PC-9 (cell line): ENCODE results near the gene LYZL2. TPM values are rescaled to one million over a fixed set of nuclear protein-coding genes. Genes with fewer than 3 reads are reported as not detected.
"Not testable (repeated sequence)": the region's sequence is repeated elsewhere in the genome, so short reads cannot be mapped to it uniquely, and the experiment has no call there.

Experiments
- BruUV-seq: library from RNA; stranded (reverse); fragments of 400-500 nt; replicated peaks from 2 replicates; lab custom pipeline; 2021; lab: Mats Ljungman, UMichigan
- CTCF ChIA-PET: fragments of 300-600 bp; sonication (Branson Sonifier 250); formaldehyde crosslinking; loops from one replicate; lab custom pipeline; 2022; ENCODE audit warnings: antibody characterized with exemption; lab: Charles Lee
- POLR2A ChIA-PET: fragments of 300-600 bp; sonication (Branson Sonifier 250); formaldehyde crosslinking; loops from one replicate; lab custom pipeline; 2022; ENCODE audit warnings: antibody characterized with exemption; ENCODE audit not compliant: unreplicated experiment; lab: Charles Lee
- DNase-seq, 2 experiments: peaks; one replicate each; pipeline versions ENCODE4 v3.0.0 to v3.0.0-alpha.2; 2015 to 2022; ENCODE audit warnings: mixed read lengths in 1 of 2
- H2AFZ ChIP-seq: fragments of 200-600 bp; sonication (generic); 2 replicates; pipeline ENCODE4 v1.8.1; 2017; ENCODE audit warnings: antibody characterized with exemption
- H3F3A ChIP-seq: fragments of 200-600 bp; sonication (generic); 2 replicates; pipeline ENCODE4 v1.8.1; 2017; ENCODE audit warnings: antibody characterized with exemption, mild to moderate bottlenecking, low read depth; ENCODE audit not compliant: insufficient read depth
- H3K27ac ChIP-seq: fragments of 200-600 bp; sonication (generic); 2 replicates; pipeline ENCODE4 v1.6.1; 2016; ENCODE audit warnings: mixed run types
- H3K27me3 ChIP-seq: fragments of 200-600 bp; sonication (generic); 2 replicates; pipeline ENCODE4 v1.6.1; 2016; ENCODE audit warnings: low read depth, mixed run types; ENCODE audit not compliant: insufficient read depth
- H3K36me3 ChIP-seq: fragments of 200-600 bp; sonication (generic); 2 replicates; pipeline ENCODE4 v1.6.1; 2016; ENCODE audit warnings: low read depth, mixed run types
- H3K4me1 ChIP-seq: fragments of 200-600 bp; sonication (generic); replicated peaks from 2 replicates; pipeline ENCODE4 v1.6.1; 2016; ENCODE audit warnings: mixed run types; ENCODE audit not compliant: insufficient read depth
- H3K4me2 ChIP-seq: fragments of 200-600 bp; sonication (generic); 2 replicates; pipeline ENCODE4 v1.6.1; 2017; ENCODE audit warnings: mixed run types
- H3K4me3 ChIP-seq: fragments of 200-600 bp; sonication (generic); 2 replicates; pipeline ENCODE4 v1.6.1; 2016; ENCODE audit warnings: mixed run types
- H3K79me2 ChIP-seq: fragments of 200-600 bp; sonication (generic); 2 replicates; pipeline ENCODE4 v1.6.1; 2017; ENCODE audit warnings: low read depth, mixed run types
- H3K9me2 ChIP-seq: fragments of 200-600 bp; sonication (generic); 2 replicates; pipeline ENCODE4 v1.8.1; 2017; ENCODE audit warnings: mild to moderate bottlenecking; ENCODE audit not compliant: insufficient read depth
- H3K9me3 ChIP-seq: fragments of 200-600 bp; sonication (generic); 2 replicates; pipeline ENCODE4 v1.8.1; 2016; ENCODE audit warnings: low read depth; ENCODE audit not compliant: insufficient read depth
- H4K20me1 ChIP-seq: fragments of 200-600 bp; sonication (generic); 2 replicates; pipeline ENCODE4 v1.8.1; 2017; ENCODE audit not compliant: insufficient read depth
- EZH2 ChIP-seq: fragments of 200-600 bp; sonication (generic); IDR thresholded peaks from 2 replicates; pipeline ENCODE4 v1.8.0; 2017; ENCODE audit warnings: antibody characterized with exemption, low read depth
- intact Hi-C: fragments of 100-400 bp; cut with micrococcal nuclease; formaldehyde crosslinking; loops from one replicate; pipeline ENCODE4 v1.10.0; 2022; ENCODE audit not compliant: unreplicated experiment
- total RNA-seq: library from RNA; stranded (reverse); gene quantifications from 2 replicates; pipeline ENCODE4 v1.2.3, GENCODE V29; 2021
- TF ChIP-seq, protein P1 (sequence below): fragments of 200-600 bp; sonication (generic); conservative IDR thresholded peaks from 2 replicates; pipeline ENCODE4 v1.6.1; 2017; ENCODE audit warnings: mixed run types, antibody characterized with exemption, mild to moderate bottlenecking, moderate library complexity

Gene LYZL2
- total RNA-seq, 1 experiment from 2014 or later, result not detected

DNA sequence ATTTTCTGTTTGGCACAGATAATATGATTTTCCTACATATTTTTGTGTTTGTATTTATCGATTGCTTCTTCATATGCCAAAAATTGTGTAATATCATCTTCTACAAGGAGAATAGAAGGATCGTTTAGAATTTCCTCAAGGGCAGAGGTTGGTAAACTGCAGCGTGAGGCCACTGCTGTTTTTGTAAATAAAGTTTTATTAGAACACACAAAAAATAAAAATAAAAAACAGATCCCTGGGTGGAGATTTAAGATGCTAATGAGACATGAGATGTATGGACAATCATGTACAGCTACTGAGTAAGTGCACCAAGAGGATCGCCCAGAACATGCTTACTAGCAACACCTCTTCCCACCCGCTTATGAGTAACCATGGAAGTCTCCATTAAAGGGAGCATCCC, 9.6 kb downstream of the LYZL2 start:
- Histone ChIP-seq H3K4me1 (no peaks in the 10 kb centered on the region), H3K4me3 (no peak overlapping the region), H3K9me2 (no peaks in the 10 kb centered on the region), H3K27ac (no peak overlapping the region), H2AFZ (no peak overlapping the region), H3K4me2 (no peak overlapping the region), H3K36me3 (no peaks in the 10 kb centered on the region), H3K9me3 (no peaks in the 10 kb centered on the region), H3K79me2 (no peaks in the 10 kb centered on the region), H3K27me3 (no peaks in the 10 kb centered on the region), H3F3A (no peaks in the 10 kb centered on the region), H4K20me1 (no peaks in the 10 kb centered on the region)
- ChIA-PET CTCF (no interaction called here), POLR2A (no interaction called here)
- no peak for DNase-seq
- TF ChIP-seq, protein P1, sequence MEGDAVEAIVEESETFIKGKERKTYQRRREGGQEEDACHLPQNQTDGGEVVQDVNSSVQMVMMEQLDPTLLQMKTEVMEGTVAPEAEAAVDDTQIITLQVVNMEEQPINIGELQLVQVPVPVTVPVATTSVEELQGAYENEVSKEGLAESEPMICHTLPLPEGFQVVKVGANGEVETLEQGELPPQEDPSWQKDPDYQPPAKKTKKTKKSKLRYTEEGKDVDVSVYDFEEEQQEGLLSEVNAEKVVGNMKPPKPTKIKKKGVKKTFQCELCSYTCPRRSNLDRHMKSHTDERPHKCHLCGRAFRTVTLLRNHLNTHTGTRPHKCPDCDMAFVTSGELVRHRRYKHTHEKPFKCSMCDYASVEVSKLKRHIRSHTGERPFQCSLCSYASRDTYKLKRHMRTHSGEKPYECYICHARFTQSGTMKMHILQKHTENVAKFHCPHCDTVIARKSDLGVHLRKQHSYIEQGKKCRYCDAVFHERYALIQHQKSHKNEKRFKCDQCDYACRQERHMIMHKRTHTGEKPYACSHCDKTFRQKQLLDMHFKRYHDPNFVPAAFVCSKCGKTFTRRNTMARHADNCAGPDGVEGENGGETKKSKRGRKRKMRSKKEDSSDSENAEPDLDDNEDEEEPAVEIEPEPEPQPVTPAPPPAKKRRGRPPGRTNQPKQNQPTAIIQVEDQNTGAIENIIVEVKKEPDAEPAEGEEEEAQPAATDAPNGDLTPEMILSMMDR, result no peak
- TF ChIP-seq EZH2, result no peak
- no TSS peak for BruUV-seq
- intact Hi-C loops, result no loop called here

DNA sequence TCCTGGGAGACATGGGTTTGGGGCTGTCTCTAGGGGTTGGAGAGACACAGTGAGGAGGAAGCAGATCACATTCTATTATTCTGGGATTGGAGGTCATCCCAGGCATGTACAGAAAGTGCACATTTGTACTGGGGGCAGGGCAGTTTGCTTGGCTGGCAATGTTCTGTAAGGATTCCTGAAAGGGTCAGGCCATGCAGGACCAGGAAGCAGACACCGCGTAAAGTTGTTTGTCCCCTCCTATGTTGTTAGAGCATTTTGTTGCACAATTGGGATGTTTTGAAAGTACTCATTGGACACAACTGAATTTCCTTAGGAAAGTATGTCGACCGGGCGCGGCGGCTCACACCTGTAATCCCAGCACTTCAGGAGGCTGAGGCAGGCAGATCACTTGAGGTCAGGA, 12.5 kb downstream of the LYZL2 start:
- no peak overlapping the region for H3K4me2 ChIP-seq
- CTCF ChIA-PET, result no interaction called here

DNA sequence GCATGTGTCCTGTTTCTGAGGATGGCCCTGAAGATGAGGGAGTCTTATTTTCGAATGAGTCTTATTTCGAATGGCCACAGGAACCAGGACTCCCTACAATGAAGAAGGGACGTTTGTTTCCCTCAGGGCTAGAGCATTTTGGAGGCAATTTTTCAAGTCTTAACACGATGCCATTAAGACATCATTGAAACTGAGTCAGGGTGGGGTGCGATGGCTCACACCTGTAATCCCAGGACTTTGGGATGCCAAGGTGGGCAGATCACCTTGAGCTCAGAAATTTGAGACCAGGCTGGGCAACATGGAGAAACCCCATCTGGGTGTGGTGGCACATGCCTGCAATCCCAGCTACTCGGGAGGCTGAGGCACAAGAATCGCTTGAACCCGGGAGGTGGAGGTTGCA, 18.5 kb downstream of the LYZL2 start:
- H3K4me2 ChIP-seq, H2AFZ ChIP-seq, CTCF ChIA-PET, H3K27ac ChIP-seq, BruUV-seq, H3K27me3 ChIP-seq, H3K9me3 ChIP-seq, H3K36me3 ChIP-seq, DNase-seq, H3K9me2 ChIP-seq, H4K20me1 ChIP-seq, H3F3A ChIP-seq, intact Hi-C loops, H3K79me2 ChIP-seq, POLR2A ChIA-PET, H3K4me3 ChIP-seq: not testable (repeated sequence)
- peaks cover 21% of the 10 kb centered on the region for H3K4me1 ChIP-seq

More for the DNA sequence above, 12.5 kb downstream of the LYZL2 start:
- Histone ChIP-seq H2AFZ (no peak overlapping the region), H3K4me1 (0 out of 2 replicates have a peak, but pooled peaks cover 4% of the 10 kb centered on the region), H3F3A (no peaks in the 10 kb centered on the region), H3K27ac (no peak overlapping the region), H3K27me3 (no peaks in the 10 kb centered on the region), H3K4me3 (no peak overlapping the region), H4K20me1 (no peaks in the 10 kb centered on the region), H3K9me2 (no peaks in the 10 kb centered on the region), H3K9me3 (no peaks in the 10 kb centered on the region), H3K36me3 (no peaks in the 10 kb centered on the region), H3K79me2 (no peaks in the 10 kb centered on the region)
- DNase-seq, result no peak
- intact Hi-C loops, result no loop called here
- BruUV-seq, result no TSS peak
- no peak for TF ChIP-seq EZH2
- TF ChIP-seq, protein P1, result no peak
- POLR2A ChIA-PET, result no interaction called here

DNA sequence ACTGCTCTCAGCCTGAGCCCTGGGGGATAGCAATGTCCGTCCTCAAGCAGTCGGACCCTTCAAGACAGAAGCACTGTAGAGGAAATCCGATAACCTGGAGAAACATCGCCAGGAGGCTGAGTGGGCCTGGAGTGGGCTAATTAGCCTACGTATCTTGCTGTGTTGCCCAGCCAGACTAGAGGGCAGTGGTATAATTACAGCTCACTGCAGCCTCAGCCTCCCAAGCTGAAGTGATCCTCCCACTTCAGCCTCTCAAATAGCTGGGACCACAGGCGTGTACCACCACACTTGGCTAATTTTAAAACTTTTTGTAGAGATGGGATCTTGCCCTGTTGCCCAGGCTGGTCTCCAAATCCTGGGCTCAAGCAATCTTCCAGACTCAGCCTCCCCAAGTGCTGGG, 21.7 kb downstream of the LYZL2 start:
- Histone ChIP-seq H4K20me1 (no peaks in the 10 kb centered on the region), H3K27ac (no peak overlapping the region), H3K79me2 (no peaks in the 10 kb centered on the region), H3K4me2 (no peak overlapping the region), H3K4me1 (peaks cover 35% of the 10 kb centered on the region), H3K4me3 (no peak overlapping the region), H3K27me3 (no peaks in the 10 kb centered on the region), H3K9me3 (no peaks in the 10 kb centered on the region), H3K36me3 (no peaks in the 10 kb centered on the region), H2AFZ (no peak overlapping the region), H3K9me2 (no peaks in the 10 kb centered on the region), H3F3A (peaks cover 19% of the 10 kb centered on the region; the same call in 1 of the 2 replicates)
- no TSS peak for BruUV-seq
- ChIA-PET POLR2A (no interaction called here), CTCF (no interaction called here)
- intact Hi-C loops, result no loop called here
- TF ChIP-seq EZH2, result no peak
- TF ChIP-seq, protein P1, result no peak
- no peak for DNase-seq
